PC-3 (cell line): ENCODE results near the gene NRCAM.

Source experiments
- EZH2 ChIP-seq: fragments of 300-600 bp; sonication (generic); IDR thresholded peaks from one replicate; pipeline ENCODE4 v1.6.1; 2017; ENCODE audit warnings: antibody characterized with exemption, mild to moderate bottlenecking, low read length; ENCODE audit not compliant: unreplicated experiment
- EZH2phosphoT487 ChIP-seq: fragments of 300-600 bp; sonication (generic); IDR thresholded peaks from 2 replicates; pipeline ENCODE4 v1.6.1; 2018; ENCODE audit warnings: mild to moderate bottlenecking, antibody characterized with exemption, low read length, borderline replicate concordance
- TF ChIP-seq, protein P1 (sequence below): fragments of 300-600 bp; sonication (generic); conservative IDR thresholded peaks from 2 replicates; pipeline ENCODE4 v1.5.1; 2017; ENCODE audit warnings: antibody characterized with exemption, low read depth, mild to moderate bottlenecking, low read length

DNA sequence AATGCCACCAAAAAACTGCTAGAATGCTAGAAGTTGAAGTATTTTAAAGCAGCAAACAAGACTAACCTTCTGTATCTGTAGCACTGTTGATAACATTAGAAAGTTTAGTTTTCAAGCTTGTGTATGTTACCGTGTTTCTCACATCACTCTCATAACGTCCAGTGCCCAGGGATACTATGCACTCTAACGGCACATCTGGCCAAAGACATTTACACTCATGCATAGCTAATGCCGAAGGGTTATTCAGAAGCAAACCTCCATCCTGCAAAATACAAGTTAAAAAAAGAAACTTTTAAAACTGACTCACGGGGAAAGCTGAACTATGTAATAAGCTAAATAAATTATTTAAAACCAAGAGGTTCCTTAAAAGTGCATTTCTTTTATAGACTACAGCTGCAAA is 22.9 kb upstream of the NRCAM start:
- TF ChIP-seq, protein P1, sequence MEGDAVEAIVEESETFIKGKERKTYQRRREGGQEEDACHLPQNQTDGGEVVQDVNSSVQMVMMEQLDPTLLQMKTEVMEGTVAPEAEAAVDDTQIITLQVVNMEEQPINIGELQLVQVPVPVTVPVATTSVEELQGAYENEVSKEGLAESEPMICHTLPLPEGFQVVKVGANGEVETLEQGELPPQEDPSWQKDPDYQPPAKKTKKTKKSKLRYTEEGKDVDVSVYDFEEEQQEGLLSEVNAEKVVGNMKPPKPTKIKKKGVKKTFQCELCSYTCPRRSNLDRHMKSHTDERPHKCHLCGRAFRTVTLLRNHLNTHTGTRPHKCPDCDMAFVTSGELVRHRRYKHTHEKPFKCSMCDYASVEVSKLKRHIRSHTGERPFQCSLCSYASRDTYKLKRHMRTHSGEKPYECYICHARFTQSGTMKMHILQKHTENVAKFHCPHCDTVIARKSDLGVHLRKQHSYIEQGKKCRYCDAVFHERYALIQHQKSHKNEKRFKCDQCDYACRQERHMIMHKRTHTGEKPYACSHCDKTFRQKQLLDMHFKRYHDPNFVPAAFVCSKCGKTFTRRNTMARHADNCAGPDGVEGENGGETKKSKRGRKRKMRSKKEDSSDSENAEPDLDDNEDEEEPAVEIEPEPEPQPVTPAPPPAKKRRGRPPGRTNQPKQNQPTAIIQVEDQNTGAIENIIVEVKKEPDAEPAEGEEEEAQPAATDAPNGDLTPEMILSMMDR: no peak
- TF ChIP-seq EZH2phosphoT487 (no peak), EZH2 (no peak)
